ENCODE measurements around the gene MACROH2A1.

The MACROH2A1 gene

DNA sequence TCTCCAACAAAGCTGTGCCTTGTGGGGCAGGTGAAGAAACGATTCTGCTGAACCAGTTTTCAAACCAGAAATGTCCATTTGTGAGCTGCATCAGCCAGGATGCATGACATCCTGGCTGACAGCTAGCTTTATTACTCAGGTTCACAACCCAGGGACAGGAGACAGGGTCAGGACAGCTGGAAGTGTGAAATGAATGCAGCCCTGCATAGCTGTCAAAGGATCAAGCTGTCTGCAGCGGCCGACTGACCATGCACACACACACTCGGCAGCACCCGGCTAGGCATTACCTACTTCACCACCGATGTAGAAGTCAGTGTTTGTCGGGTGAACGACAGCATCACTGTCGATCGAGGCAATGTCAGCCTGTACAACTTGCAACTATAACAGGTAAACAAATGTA is 48.5 kb downstream of the MACROH2A1 start:
- no peak for DNase-seq

DNA sequence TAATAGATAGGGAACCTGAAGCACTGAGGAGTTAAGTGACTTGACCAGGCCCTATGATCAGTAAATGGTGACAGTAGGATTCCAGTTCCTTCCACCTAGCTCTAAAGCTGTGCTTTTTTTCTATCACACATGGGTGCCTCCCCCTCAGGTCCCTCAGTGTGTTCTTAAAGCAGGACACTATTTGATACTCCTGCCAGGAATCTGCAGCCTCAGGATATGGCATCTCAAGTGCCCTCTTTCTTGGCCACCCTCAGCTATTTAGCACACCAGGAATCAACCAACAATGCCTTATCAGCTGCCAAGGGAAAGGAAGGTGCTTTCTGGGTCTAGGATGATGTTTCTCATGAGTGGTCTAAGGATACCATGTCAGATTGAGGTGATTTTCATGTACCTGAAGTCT is 49.1 kb downstream of the MACROH2A1 start:
- no peak for DNase-seq

DNA sequence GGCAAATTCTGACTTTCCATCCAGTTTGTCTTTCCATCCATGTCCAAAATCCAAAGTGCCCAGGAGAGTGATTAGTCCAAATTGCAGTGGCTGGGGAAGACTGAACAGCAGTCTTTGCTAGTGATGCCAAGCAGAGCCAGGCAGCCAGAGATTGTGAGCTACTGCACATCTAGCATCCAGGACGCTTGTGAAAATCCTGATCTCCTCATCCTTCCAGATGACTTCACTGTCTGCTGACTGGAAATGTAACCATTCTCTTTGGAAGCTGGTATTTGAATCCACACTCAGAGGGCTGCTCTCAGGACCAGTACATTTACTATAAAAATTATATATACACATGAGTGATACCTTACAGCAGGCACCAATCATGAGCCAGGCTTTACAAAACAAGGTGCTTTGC is 49.6 kb downstream of the MACROH2A1 start:
- DNase-seq: no peak

DNA sequence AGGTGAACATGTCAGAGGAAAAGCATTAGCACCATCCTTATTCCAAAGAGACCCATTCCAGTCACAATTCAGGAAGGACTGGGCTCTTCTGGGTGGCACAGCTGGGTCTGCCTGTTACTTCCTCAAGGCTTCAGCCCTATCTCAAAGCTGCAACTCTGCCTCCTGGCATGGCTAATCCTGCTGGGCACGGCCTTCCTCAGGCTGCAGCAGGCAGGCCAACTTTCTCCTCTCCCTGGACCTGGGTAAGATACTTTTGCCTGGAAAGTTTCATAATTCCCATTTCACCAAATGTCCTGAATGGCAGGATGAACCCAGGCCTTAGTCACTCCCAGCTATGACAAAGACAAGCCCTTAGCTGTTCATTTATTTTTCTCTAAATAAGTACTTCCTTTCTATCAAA is 50.1 kb downstream of the MACROH2A1 start:
- DNase-seq: no peak

DNA sequence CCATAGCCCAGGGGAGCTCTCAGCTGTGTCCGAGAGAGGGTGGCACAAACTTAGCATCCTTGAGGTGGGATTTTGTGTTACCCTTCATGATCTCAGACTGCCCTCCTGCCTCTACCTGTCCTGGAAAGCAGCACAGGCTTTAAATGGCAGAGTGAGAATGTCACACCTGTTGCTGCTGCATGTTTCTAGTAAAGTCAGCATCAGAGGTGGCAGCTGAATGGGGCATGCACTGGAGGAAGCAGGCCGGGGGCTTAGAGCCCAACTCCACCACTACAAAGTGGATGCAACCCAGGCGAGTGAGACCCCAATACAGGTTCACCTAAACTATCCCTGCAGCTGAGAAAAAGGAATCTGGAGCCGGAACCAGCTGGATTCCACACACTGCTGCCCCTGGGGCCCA is 51.6 kb downstream of the MACROH2A1 start:
- DNase-seq: no peak

DNA sequence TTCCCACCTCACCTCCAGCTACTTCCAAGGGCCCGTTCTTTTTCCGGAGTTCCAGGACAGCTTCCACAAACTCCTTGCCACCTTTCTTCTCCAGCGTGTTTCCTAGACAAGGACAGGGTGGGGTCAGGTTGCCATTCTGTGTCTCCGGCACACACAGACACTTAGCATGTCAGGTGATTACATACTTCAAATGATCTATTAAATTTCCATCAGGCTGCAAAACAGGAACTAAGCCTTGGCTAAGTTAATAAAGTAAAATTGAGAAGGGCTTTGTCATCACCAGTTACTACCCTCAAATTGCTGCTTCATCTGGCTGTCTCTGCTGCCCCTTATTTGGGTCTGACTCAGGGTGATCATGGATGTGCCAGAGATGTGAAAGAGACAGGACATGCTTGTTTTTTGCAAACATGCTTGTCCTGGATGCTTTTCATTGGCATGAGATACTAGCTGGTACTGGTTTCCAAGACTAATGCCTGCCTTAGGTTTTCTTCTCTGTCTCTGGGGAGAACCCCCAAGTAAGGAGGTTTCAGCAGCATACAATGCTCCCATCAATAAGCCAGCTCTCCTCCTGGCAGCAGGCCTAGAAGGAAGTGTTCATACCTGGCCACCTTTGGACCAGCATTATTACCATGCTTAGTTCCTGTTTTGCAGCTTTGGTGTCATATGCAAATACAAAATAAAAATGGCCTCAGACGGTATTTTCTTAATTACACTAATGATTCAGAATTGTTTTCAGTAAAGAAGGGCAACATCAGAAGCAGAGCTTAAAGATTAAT is 52.9 kb downstream of the MACROH2A1 start:
- no peak for DNase-seq

DNA sequence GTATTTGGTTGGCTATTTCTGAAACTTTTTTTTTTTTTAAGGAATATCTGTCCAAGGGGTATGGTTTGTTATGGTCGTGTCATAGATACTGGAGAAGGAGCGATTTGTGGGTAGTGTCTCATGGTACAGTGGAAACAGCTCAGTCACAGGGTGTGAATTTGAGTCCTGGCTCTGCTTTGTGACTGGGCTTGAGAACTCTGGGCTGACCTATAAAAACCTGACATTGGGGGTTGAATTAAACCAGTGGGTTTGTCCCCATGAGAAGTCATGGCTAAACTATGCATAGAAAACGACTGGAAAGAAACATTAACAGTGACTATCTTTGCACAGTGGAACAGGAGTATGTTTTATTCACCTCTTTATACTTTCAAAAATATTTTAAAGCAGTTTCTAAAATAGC is 54.7 kb downstream of the MACROH2A1 start:
- DNase-seq: no peak

DNA sequence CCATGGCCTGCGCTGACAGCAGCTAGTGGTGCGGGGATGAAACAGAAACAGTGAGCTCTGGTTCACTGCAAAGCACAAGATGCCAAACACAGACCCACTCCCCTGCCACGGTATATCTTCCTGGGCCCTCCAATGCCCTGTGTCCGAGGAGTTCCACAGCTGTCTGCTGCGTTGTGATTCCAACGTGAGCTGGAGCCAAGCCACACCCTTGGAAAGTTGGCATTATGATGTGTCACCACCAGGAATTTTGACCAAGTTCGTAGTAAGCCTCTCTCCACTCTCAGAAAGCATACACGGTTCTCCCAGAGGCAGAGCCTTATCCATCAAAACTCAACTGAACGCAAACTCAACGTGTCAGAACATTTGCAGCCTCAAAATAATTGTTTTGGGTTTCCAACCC is 55.6 kb downstream of the MACROH2A1 start:
- DNase-seq: peak; percentile 58

DNA sequence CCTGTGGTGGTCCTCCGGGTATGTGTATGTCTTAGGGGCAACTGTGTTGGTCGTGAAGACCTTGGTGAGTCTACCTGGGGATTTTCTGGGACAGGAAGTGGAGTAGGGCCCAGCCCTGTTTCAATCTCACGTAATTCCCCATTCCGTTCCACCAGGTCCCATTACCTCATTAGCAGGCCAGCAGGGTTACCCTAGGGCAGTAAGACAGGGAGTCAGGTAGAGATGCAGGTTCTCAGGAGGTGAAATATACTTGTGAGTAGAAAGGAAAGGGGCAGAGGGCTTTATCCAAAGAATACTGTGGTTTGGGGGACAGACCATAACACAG is 56.5 kb downstream of the MACROH2A1 start:
- DNase-seq: no peak

DNA sequence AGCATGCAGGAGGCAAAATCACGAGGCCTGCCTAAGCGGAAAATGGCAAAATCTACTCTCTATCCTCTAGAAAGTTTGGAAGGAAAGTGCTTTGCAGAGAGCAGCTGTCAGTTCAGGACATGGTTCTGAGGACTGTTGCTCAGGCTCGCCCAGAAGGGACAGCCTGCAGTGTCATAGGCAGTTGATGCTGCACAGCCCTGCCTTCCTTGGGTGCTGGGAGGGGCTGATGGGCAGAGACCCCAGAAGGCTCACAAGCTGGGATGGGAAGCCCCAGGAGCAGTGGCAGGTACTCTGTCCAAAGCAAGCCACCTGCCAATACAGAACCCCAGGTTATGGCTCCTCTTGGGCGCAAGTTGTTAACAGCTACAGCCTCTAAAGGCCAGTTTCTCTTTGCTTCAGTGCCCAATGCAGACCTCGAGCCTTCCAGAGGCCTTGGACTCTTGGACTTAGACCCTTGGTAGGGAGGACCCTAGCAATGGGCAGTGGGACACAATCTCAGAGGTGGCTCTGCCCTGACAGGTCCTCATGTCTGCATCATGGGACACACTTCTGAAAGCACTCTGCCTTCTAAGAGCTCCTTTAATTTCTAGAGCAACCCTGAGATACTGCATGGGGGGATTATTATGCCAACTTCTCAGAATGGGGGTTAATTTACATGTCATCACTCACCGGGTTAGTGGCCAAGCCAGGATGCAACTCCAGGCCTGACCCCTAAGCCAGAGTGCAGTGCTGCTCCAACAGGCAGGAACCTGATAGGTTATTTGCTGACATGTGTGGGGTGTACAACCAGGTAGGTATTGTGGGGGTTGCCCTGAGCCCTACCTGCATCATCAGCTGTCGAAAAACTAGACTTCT is 57.1 kb downstream of the MACROH2A1 start:
- no peak for DNase-seq

DNA sequence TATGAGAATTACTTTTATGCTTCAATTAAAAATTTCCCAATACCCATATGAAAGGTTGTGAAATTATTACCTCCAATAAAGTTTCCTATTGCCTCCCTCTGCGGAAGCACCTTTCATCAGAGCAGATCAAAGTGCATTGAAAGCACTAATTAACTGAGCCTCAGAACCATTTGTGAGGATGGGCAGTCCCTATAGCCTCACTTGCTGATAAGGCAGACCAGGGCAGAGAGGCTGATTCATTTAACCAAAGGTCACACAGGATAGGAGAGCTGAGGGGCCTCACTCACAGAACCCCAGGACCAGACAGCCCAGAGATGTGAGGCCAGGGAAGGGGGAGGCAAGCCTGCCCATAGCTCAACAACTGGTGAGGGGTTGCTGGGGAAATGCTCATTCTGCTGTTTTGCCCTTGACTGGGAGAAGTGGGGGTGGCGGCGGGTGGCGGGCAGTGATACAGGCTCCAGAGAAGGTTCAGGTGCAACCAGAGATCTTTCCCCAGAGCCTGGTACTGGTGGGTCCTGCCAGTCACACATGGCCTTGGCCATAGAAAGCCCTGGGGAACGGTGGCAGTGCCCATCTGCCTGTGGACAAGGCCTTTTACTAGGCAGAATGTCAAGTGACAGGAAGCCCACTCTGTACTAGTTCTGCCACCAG is 57.9 kb downstream of the MACROH2A1 start:
- DNase-seq: no peak

DNA sequence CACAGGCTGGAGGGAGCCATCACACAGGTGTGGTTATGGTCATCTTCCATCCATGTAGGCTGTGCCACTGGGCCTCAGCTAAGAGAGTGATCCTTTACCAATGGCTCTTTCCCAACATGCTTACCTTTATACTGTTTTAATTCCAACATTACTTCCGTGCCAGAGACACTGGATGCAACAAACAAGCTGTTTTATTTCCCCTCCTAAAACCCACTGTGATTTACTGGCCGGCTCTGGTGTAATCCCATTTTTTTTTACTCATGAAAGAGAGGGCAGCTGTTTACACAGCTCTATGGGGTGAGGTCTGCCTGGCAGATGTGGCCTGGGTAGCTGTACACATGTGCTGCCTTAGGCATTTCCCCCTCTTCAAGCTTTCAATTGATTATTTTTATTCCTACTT is 58.5 kb downstream of the MACROH2A1 start:
- no peak for DNase-seq

DNA sequence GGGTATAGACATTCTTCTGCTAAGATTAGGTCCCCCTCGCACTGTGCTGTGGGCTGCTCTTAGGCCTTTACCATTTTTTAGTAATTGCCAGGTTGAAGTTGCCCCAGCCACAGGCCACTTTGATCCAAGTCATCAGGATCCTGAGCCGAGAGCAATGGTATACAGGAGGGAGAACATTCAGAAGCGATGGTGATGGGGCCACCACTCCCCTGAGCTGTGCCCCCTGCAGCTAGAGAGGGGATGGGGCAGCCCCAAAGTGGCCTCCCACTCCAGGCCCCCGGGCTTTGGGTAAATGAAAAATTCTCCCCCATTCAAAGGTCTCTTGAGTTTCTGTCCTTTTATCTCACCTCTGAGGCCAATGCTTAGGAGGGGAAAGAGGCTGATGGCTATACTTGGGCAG is 59.4 kb downstream of the MACROH2A1 start:
- DNase-seq: no peak

DNA sequence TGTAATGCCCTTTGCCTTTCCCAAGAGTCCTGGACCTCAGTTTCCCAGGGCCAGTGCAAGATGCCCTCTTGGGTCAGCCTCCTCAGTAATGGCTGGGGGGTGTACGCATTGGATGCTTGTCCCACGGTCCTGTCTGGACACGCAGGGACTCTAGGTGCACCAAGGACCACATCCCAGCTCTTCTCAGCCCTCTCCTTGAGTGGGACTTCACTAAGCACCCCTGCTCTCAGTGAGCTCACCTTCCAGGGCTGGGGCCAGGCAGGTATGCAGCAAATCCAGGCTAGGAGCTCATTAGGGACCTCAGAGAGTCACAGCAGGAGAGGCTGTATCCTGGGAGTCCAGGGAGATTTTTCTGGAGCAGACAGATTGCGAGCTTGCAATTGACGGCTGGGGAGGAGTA is 59.8 kb downstream of the MACROH2A1 start:
- DNase-seq: no peak

DNA sequence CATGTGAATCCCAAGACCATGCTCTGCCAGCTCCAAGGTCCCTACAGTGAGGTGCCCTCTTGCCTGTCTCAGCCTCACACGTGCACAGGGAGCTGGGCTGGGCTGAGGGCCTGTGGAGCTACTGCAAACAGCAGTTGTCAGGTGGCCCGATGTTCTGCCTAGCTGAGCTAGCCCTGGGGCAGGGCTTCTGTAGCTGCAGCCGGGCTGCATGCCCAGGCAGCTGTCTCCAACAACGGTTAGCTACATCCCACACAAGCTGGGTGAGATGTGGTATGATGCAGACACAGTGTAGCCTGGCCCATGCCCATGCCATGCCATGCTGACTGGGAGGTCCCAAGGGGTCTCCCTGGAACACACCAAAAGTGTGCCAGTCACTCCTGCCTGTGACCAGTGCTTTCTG is 62.0 kb downstream of the MACROH2A1 start:
- peak; percentile 64 for DNase-seq

DNA sequence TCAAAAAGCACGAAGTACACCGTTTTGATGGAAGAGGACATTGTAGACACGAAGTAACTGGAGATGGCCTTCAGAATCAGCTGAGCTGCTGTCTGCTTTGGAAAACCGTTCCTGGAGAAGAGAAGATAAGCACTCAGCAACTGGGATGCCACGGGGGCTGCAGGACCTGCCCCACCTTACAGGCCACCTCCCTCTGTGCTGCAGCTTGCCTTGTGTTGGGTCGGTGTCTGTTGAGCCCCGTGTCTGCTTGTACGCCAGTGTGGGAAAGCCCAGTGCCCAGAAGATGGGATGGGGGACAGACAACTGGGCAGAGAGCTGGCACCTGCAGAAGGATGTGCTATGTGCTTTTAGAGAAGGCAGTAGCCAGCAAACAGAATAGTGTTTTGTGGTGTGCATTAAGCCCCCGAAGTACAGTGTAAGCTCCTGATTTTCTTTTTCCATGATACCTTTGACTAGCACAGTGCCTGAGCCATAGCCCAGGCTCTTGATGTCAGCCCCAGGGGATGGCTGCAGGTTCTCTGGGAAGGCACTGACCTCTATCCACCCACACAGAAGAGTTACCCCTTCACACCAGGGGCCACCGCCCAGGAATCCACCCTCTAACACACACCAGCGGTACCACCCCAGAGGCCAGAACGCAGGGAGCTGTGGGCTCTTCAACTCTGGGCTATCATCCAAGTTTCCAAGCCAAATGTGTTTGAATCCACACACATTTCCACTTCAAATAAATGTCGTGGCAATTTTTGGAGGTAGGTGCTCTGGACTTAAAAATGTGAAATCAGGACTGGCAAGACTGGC is 63.8 kb downstream of the MACROH2A1 start:
- no peak for DNase-seq

DNA sequence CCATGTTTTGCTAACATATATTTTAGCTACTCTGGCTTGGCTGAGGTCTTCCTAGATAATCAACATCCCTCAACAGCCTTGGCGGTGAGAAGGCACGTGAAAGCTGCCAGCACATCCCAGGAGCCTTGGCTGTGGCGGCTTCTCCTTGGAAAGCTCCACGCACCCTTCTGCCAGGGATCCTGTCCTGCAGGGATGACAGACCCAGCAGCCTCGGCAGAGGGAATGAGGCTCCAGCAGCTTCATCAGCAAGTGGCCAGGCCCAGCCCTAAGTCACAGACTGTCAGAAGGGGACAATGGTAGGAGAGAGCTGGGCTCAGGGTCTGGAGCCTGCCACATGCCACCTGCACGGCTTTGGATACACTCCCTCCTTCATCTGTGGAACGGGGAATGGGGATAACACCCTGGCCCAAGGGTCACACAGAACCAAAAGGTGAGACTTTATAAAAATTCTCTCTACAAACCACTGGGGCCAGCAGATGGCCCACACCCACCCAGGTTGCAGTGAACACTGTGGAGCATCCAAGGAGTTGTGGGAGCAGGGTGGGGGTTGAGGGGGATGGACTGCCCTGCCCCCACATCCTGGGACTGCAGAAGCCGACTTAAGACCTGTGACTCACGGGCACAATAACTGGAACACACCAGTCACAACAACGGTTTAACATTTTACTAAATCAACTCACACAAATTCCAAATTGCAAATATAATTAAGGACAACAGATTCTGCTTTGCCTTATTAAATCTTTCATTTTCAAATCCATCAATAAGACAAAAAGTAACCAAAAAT is 65.1 kb downstream of the MACROH2A1 start:
- DNase-seq: no peak

DNA sequence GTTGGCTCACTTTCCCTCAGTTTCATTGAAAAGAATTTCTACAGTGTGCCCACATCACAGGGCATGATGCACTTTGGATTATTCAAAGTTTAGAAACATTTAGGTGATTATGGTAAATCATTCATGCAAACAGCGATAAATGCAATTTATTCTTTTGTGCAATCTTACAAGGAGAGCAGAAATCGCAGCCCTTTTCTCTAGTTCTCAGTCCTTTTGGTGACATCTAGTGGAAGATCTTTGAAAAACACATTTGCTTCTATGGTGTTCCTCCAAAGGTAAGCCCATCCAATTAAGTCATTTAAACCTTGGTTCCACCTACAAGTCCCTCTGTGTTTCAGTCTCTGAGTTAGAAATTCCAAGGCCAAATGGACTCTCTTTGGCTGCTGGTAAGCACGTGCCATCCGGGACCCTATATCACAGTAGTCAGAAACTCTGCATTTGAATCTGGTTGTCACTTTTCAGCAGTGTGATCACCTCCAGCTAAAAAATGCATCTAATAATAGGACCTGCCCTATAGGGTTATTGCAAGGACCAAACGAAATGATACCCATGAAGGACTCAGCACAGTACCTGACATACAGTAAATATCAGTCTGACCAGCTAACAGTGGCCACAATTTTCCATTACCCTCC is 66.4 kb downstream of the MACROH2A1 start:
- DNase-seq: no peak

DNA sequence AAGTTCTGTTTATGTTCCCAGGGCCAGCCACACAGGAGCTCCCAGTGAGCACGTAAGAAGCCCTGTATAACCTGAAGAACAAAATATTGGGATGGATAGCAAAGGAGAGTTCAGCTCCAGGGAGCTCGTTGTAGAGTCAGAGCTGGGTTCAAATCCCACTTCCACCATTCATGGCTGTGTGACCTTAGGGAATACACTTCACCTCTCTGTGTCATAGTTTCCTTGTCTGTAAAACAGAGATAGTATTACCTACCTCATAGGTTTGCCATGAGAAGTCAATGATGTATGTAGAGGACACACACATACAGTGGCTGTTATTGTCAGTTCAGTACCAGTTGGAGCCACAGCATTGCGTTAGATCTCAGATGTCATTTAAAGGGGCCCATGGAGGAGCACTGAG is 67.4 kb downstream of the MACROH2A1 start:
- no peak for DNase-seq

DNA sequence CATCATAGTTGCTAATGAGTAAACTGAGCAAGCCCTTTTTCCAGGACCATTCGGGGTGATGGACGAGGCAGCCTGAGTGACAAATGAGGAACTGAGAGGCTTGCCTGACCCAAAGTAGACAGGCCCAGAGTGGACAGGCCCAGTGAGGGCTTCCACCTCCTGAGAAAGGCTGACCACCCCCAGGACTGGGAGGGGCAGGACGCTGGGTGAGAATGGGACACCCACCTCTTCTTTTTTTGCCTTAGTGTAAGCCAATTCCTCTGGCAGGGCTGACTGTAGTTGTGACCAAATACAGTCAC is 68.3 kb downstream of the MACROH2A1 start:
- no peak for DNase-seq

DNA sequence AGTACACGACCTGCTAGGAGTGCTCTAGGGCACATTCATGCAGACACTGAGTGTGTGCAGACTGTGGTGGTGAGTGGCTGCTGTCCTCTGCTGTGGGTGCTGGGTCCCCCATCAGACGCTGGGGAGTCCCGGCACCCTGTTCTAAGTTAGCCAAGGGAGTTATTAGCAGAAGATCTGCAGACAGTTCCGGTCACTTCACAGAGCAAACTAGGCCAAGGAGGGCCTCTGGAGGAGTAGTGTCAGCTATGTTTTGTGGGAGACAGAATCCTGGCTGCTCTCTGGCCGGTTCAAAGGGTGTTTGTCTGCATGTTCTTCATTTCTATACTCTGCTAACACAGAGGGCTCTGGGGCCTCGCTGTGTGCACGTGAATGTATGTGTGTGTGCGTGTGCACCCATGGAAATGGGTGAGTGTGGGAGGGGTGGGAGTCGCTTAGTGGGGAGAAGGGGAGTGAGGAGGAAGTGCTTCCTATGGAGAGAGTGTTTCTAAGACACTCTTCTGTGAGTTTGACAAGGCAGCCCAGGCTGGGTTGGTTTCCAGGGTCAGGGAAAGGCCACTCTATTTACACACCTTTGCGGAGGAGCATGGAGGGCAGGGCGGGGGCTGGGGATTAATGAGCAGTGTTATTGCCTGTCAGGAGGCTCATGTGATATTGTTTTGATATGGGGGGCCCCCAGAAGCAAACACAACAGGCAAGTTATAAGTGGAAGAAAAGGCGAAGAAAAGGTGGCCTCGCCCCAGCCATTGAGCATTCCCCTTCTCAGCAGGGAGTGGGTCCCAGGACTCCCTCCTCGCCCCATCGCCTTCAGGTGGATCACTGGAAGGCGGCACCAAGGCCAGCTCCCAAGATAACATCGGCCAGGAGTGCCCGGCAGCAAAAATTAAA is 68.9 kb downstream of the MACROH2A1 start:
- no peak for DNase-seq

Data from right hindlimb (tissue), 1 donor.